Astrocyte (in vitro differentiated cells and primary cell): ENCODE measurements around the gene PLEKHA5. TPM values are rescaled to one million over a fixed set of nuclear protein-coding genes. Genes with fewer than 3 reads are reported as not detected.

Experiments
- DNase-seq: peaks from one replicate; pipeline ENCODE4 v3.0.0-alpha.2; 2010; ENCODE audit warnings: low read depth
- FAIRE-seq: peaks from 2 replicates; lab custom pipeline; 2011; peaks lifted over from hg19 to GRCh38; lab: Jason Lieb, UNC
- H2AFZ ChIP-seq: 2 replicates; pipeline ENCODE4 v1.6.0; 2012; ENCODE audit warnings: low read depth, low read length, inconsistent platforms
- H3K27ac ChIP-seq: 2 replicates; pipeline ENCODE4 v1.5.1; 2011; ENCODE audit warnings: low read depth, low read length, inconsistent platforms
- H3K27me3 ChIP-seq: 2 replicates; pipeline ENCODE4 v1.6.0; 2011; ENCODE audit warnings: low read length, inconsistent platforms; ENCODE audit not compliant: insufficient read depth
- H3K36me3 ChIP-seq: 2 replicates; pipeline ENCODE4 v1.5.1; 2011; ENCODE audit warnings: low read length, inconsistent platforms; ENCODE audit not compliant: insufficient read depth
- H3K4me1 ChIP-seq: 2 replicates; pipeline ENCODE4 v1.5.1; 2011; ENCODE audit warnings: low read length, inconsistent platforms; ENCODE audit not compliant: insufficient read depth
- H3K4me2 ChIP-seq: 2 replicates; pipeline ENCODE4 v1.6.0; 2012; ENCODE audit warnings: low read length, inconsistent platforms
- H3K4me3 ChIP-seq: 2 replicates; pipeline ENCODE4 v1.5.1; 2011; ENCODE audit warnings: low read depth, mild to moderate bottlenecking, low read length, inconsistent platforms; ENCODE audit not compliant: insufficient read depth
- H3K79me2 ChIP-seq: 2 replicates; pipeline ENCODE4 v1.6.0; 2012; ENCODE audit warnings: mild to moderate bottlenecking, low read length, inconsistent platforms; ENCODE audit not compliant: insufficient read depth
- H3K9ac ChIP-seq: 2 replicates; pipeline ENCODE4 v1.6.0; 2012; ENCODE audit warnings: mild to moderate bottlenecking, low read length, inconsistent platforms
- H3K9me3 ChIP-seq: 2 replicates; pipeline ENCODE4 v1.5.1; 2012; ENCODE audit warnings: low read depth, mild to moderate bottlenecking, low read length, inconsistent platforms; ENCODE audit not compliant: insufficient read depth
- H4K20me1 ChIP-seq: 2 replicates; pipeline ENCODE4 v1.6.0; 2012; ENCODE audit warnings: low read length, inconsistent platforms; ENCODE audit not compliant: insufficient read depth
- H3K27ac Mint-ChIP-seq: one replicate; pipeline ENCODE4 v1.8.0; 2021; ENCODE audit warnings: mild to moderate bottlenecking, mixed read lengths; ENCODE audit not compliant: unreplicated experiment
- H3K27me3 Mint-ChIP-seq: one replicate; pipeline ENCODE4 v1.8.0; 2021; ENCODE audit warnings: low read depth, mixed read lengths; ENCODE audit not compliant: unreplicated experiment
- H3K36me3 Mint-ChIP-seq: one replicate; pipeline ENCODE4 v1.8.0; 2021; ENCODE audit warnings: low read depth, mixed read lengths; ENCODE audit not compliant: unreplicated experiment
- H3K4me1 Mint-ChIP-seq: one replicate; pipeline ENCODE4 v1.8.0; 2021; ENCODE audit warnings: low read depth, mixed read lengths; ENCODE audit not compliant: unreplicated experiment
- H3K4me3 Mint-ChIP-seq: one replicate; pipeline ENCODE4 v1.8.0; 2021; ENCODE audit warnings: mild to moderate bottlenecking, moderate library complexity, mixed read lengths; ENCODE audit not compliant: unreplicated experiment
- H3K9me3 Mint-ChIP-seq: one replicate; pipeline ENCODE4 v1.8.0; 2021; ENCODE audit warnings: mild to moderate bottlenecking, mixed read lengths; ENCODE audit not compliant: unreplicated experiment
- EZH2 ChIP-seq: IDR thresholded peaks from 2 replicates; pipeline ENCODE4 v1.6.1; 2012; ENCODE audit warnings: mild to moderate bottlenecking, low read length, inconsistent platforms; ENCODE audit not compliant: insufficient read depth
- total RNA-seq: library from RNA; stranded (reverse); gene quantifications from 2 replicates; pipeline ENCODE4 v1.2.1, GENCODE V29; 2021
- TF ChIP-seq, protein P1 (sequence below): IDR thresholded peaks from 2 replicates; pipeline ENCODE4 v1.5.1; 2011; ENCODE audit warnings: low read depth, mild to moderate bottlenecking, inconsistent platforms, low read length, moderate library complexity; ENCODE audit not compliant: insufficient read depth

The PLEKHA5 gene
- total RNA-seq, 1 donor from 2014 or later = 38.9 TPM

DNA sequence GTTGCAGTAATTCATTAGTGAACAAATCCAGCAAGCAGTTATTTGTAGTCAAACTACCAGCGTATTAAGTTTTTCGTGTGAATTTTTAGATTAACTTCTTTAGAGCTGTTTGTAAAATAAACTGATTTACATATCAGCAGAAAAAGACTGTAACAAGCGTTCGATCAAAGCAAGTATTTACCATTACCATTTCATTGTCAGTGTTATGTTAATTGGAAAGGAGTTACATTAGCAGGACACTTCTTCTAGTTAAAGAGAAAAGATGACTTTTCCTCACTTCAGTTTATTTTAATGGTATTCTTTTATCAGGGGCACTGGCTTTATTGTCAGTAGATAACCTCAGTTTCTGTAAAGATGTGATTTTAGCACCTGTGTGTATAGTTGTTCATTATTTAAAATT, 158.6 kb downstream of the PLEKHA5 start:
- Histone ChIP-seq H3K27me3 (no peaks in the 10 kb centered on the region), H3K79me2 (no peaks in the 10 kb centered on the region), H3K27ac (no peak overlapping the region), H3K4me2 (no peak overlapping the region), H3K4me1 (no peaks in the 10 kb centered on the region), H3K36me3 (peaks cover 6% of the 10 kb centered on the region), H3K4me3 (no peak overlapping the region), H3K9ac (no peak overlapping the region), H4K20me1 (no peaks in the 10 kb centered on the region), H2AFZ (no peak overlapping the region), H3K9me3 (no peaks in the 10 kb centered on the region)
- Mint-ChIP-seq H3K9me3 (no peaks in the 10 kb centered on the region), H3K27me3 (no peaks in the 10 kb centered on the region), H3K36me3 (peaks cover 2% of the 10 kb centered on the region), H3K4me1 (no peaks in the 10 kb centered on the region), H3K27ac (no peak overlapping the region), H3K4me3 (no peak overlapping the region)
- TF ChIP-seq, protein P1, sequence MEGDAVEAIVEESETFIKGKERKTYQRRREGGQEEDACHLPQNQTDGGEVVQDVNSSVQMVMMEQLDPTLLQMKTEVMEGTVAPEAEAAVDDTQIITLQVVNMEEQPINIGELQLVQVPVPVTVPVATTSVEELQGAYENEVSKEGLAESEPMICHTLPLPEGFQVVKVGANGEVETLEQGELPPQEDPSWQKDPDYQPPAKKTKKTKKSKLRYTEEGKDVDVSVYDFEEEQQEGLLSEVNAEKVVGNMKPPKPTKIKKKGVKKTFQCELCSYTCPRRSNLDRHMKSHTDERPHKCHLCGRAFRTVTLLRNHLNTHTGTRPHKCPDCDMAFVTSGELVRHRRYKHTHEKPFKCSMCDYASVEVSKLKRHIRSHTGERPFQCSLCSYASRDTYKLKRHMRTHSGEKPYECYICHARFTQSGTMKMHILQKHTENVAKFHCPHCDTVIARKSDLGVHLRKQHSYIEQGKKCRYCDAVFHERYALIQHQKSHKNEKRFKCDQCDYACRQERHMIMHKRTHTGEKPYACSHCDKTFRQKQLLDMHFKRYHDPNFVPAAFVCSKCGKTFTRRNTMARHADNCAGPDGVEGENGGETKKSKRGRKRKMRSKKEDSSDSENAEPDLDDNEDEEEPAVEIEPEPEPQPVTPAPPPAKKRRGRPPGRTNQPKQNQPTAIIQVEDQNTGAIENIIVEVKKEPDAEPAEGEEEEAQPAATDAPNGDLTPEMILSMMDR = no peak
- TF ChIP-seq EZH2 = no peak
- DNase-seq (no peak), FAIRE-seq (peak; percentile 50)

DNA sequence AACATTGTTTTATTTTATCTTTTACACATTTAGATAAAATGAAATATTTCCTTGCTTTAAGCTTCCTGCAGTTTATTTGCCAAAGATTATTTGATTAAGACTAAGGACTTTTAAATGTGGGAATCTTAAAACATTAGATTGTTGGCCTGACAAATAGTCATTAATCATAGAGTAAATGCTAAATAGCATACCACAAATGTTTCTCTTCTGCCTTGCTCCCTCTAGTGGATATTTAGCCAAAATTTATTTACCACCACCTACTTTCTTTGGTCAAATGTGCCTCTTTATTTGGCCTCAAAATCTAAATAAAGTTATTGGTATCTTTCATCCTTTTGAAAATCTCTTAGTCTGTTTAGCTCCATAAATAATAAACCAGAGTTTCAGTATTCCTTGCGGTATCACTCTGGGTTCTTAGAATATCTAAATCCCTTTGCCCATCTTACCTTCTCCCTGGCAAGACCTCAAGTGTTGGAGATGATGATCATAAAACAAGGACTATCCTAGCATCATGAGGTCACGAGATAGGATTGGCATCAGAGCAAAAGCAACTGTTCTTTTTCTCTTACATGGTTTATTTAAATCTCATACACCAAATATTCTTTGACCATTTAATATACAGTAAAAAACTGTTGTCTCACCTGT, 159.2 kb downstream of the PLEKHA5 start:
- H3K9ac ChIP-seq = no peak overlapping the region
- TF ChIP-seq EZH2 = no peak
- TF ChIP-seq, protein P1 = peak; percentile 78
- H3K27me3 ChIP-seq = no peaks in the 10 kb centered on the region
- H3K4me3 ChIP-seq = no peak overlapping the region
- H3K27ac Mint-ChIP-seq = no peak overlapping the region
- DNase-seq (peak; percentile 41), FAIRE-seq (peak; percentile 81)
- no peaks in the 10 kb centered on the region for H4K20me1 ChIP-seq
- peaks cover 2% of the 10 kb centered on the region for H3K36me3 Mint-ChIP-seq
- no peaks in the 10 kb centered on the region for H3K9me3 Mint-ChIP-seq
- no peak overlapping the region for H3K27ac ChIP-seq
- no peaks in the 10 kb centered on the region for H3K9me3 ChIP-seq
- peaks cover 1% of the 10 kb centered on the region for H3K36me3 ChIP-seq
- H3K4me3 Mint-ChIP-seq = no peak overlapping the region
- no peak overlapping the region for H2AFZ ChIP-seq
- no peak overlapping the region for H3K4me2 ChIP-seq
- no peaks in the 10 kb centered on the region for H3K4me1 Mint-ChIP-seq
- H3K27me3 Mint-ChIP-seq = no peaks in the 10 kb centered on the region
- H3K4me1 ChIP-seq = no peaks in the 10 kb centered on the region
- H3K79me2 ChIP-seq = no peaks in the 10 kb centered on the region

DNA sequence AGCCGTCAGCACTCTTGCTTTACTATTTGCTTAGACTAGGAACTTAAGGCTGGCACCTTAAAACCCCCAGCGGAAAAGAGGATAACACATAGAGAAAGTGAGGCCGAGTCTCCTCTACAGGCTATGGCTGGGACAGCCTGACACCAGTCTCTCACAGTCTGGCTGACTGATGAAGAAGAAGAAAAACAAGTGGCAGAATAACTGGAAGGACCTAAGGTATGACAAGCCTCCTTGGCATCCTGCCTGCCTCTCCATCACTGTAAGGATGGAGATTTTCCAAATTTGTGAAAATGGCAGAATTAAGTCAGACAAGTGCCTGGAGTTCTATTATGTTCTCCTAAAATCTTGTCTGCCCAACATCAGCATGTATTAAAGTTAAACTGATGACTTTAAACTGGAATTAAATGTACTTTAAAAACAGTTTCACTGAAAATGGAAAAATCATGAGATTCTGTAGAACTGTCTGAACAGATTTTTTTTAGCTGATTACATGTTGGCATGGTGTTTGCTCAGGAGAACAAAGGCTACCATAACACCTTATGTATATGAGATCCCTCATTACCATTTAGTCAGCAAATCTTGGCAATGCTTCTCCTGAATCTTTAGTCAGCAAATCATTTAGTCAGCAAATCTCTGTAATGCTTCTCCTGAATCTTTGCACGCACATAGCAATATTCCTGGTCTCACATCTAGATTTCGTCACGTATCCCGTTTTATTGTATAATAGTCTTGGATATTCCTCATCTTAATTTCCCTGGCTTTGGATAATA, 169.5 kb downstream of the PLEKHA5 start:
- peaks cover 15% of the 10 kb centered on the region for H3K4me1 Mint-ChIP-seq
- H3K9me3 Mint-ChIP-seq = no peaks in the 10 kb centered on the region
- FAIRE-seq (peak; percentile 41), DNase-seq (peak; percentile 59)
- Histone ChIP-seq H3K27me3 (no peaks in the 10 kb centered on the region), H3K9me3 (no peaks in the 10 kb centered on the region), H4K20me1 (no peaks in the 10 kb centered on the region), H3K4me1 (peaks cover 7% of the 10 kb centered on the region), H3K27ac (peak overlapping the region; percentile 57), H2AFZ (no peak overlapping the region), H3K4me3 (no peak overlapping the region), H3K79me2 (no peaks in the 10 kb centered on the region), H3K4me2 (peak overlapping the region; percentile 50), H3K9ac (peak overlapping the region; percentile 29), H3K36me3 (peaks cover 3% of the 10 kb centered on the region)
- H3K27me3 Mint-ChIP-seq = no peaks in the 10 kb centered on the region
- H3K4me3 Mint-ChIP-seq = no peak overlapping the region
- H3K36me3 Mint-ChIP-seq = peaks cover 5% of the 10 kb centered on the region
- TF ChIP-seq, protein P1 = no peak
- TF ChIP-seq EZH2 = no peak
- H3K27ac Mint-ChIP-seq = peak overlapping the region; percentile 44
